Karpas-422 (cell line): ENCODE measurements around the gene KBTBD13. TPM values are rescaled to one million over a fixed set of nuclear protein-coding genes. Genes with fewer than 3 reads are reported as not detected.
A peak's percentile ranks its signal among the peaks of the same experiment; 100 is the strongest.
"Not testable (repeated sequence)": the region's sequence is repeated elsewhere in the genome, so short reads cannot be mapped to it uniquely, and the experiment has no call there.

Source experiments
- DNase-seq: peaks from one replicate; pipeline ENCODE4 v3.0.0-alpha.2; 2015
- H2AFZ ChIP-seq: fragments of 200-600 bp; sonication (generic); 2 replicates; pipeline ENCODE4 v1.6.1; 2014; ENCODE audit warnings: antibody characterized with exemption, low read length, mixed read lengths
- H3K27ac ChIP-seq: fragments of 200-600 bp; sonication (generic); 2 replicates; pipeline ENCODE4 v1.5.1; 2014; ENCODE audit warnings: mild to moderate bottlenecking, low read length, moderate library complexity
- H3K27me3 ChIP-seq: fragments of 200-600 bp; sonication (generic); 2 replicates; pipeline ENCODE4 v1.6.1; 2014; ENCODE audit warnings: low read length, mixed read lengths
- H3K36me3 ChIP-seq: fragments of 200-600 bp; sonication (generic); 2 replicates; pipeline ENCODE4 v1.6.1; 2014; ENCODE audit warnings: low read length, mixed read lengths; ENCODE audit not compliant: insufficient read depth
- H3K4me1 ChIP-seq: fragments of 200-600 bp; sonication (generic); 2 replicates; pipeline ENCODE4 v1.6.1; 2014; ENCODE audit warnings: mild to moderate bottlenecking, low read length, mixed read lengths
- H3K4me2 ChIP-seq: fragments of 200-600 bp; sonication (generic); 2 replicates; pipeline ENCODE4 v1.6.1; 2014; ENCODE audit warnings: low read length, low read depth, mild to moderate bottlenecking; ENCODE audit not compliant: poor library complexity, severe bottlenecking
- H3K4me3 ChIP-seq: fragments of 200-600 bp; sonication (generic); 2 replicates; pipeline ENCODE4 v1.5.1; 2014; ENCODE audit warnings: mild to moderate bottlenecking, antibody characterized with exemption, low read length, mixed read lengths
- H3K79me2 ChIP-seq: fragments of 200-600 bp; sonication (generic); 2 replicates; pipeline ENCODE4 v1.6.1; 2014; ENCODE audit warnings: mild to moderate bottlenecking, low read length, mixed read lengths
- H3K9ac ChIP-seq: fragments of 200-600 bp; sonication (generic); 2 replicates; pipeline ENCODE4 v1.6.0; 2014; ENCODE audit warnings: low read length
- H3K9me2 ChIP-seq: fragments of 200-600 bp; sonication (generic), shearing (Covaris generic); replicated peaks from 2 replicates; pipeline ENCODE4 v1.6.0; 2014; ENCODE audit warnings: mild to moderate bottlenecking, low read length, moderate library complexity; ENCODE audit not compliant: insufficient read depth
- H3K9me3 ChIP-seq: fragments of 300-700, 200-600 bp; sonication (generic); 2 replicates; pipeline ENCODE4 v1.6.1; 2014; ENCODE audit warnings: low read length, mixed read lengths
- H4K20me1 ChIP-seq: fragments of 200-600 bp; sonication (generic); 2 replicates; pipeline ENCODE4 v1.6.1; 2014; ENCODE audit warnings: mild to moderate bottlenecking, antibody characterized with exemption, low read length, low read depth; ENCODE audit not compliant: insufficient read depth
- total RNA-seq: library from RNA; depleted of rRNA; stranded (reverse); fragments of >200 nt; shearing (Covaris generic); gene quantifications from 2 replicates; pipeline ENCODE4 v1.2.3, GENCODE V29; 2014; ENCODE audit warnings: low replicate concordance

The KBTBD13 gene
- total RNA-seq, 1 experiment from 2014 or later, result not detected

DNA sequence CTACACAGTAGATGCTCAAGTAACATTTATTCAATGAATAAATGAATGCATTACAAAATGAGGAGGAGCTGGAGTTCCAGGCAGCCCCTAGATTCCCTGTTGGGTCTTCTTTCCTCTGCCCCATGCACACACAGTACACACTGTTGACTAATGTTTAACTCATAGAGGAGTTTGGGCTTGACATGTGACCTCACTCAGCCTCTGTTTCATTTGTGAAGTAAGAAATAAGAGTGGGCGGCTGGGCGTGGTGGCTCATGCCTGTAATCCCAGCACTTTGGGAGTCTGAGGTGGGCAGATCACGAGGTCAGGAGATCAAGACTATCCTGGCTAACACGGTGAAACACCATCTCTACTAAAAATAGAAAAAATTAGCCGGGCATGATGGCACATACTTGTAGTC lies 32.3 kb upstream of the KBTBD13 start:
- H3K9me2 ChIP-seq, H3K4me3 ChIP-seq, H3K9ac ChIP-seq, H4K20me1 ChIP-seq, H2AFZ ChIP-seq, DNase-seq, H3K27me3 ChIP-seq, H3K36me3 ChIP-seq, H3K4me2 ChIP-seq, H3K27ac ChIP-seq, H3K4me1 ChIP-seq, H3K9me3 ChIP-seq, H3K79me2 ChIP-seq: not testable (repeated sequence)

DNA sequence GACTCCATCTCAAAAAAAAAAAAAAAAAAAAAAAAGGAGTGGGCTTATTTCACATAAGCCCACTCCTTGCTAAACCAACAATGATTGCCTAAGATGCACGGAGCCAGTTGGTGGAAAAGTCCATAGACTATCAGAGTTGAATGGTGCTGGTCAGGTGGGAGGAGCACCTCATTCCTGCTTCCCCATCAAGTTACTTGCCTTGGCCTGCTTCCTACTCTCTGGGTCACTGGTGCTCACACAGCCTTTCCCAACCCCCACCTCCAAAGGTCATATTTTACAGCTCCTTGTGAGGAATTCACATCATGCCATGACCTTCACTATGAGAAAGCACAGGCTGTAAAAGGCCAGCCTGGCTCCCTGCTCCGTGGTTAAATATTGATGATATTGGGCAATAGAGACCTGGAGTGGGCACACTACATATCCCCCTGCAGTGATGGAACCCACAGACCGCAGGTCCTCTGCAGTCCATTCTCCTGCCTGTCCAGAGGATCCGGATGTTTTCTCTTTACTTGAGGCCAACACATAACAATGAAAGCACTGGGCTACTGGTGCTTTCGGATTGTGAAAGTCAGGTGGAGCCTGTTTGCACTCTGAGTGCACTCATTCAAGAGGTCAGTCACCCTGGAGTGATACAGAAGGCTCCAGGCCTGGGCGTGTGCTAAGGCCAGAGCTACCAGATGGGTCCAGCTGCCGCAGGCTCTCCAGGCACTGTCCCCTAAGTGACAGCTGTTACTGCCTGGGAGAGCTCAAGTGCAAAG lies 31.6 kb upstream of the KBTBD13 start, which contains the start of gene SLC51B:
Gene SLC51B (plus strand): TSS at position 664 of the 758 bp plus-strand sequence. CDS start 4,618 bp downstream, outside the sequence.
- Histone ChIP-seq H3K4me1 (peaks cover 10% of the 10 kb centered on the region), H4K20me1 (no peaks in the 10 kb centered on the region), H3K9me2 (no peaks in the 10 kb centered on the region), H3K9ac (no peak within 1 kb of the TSS), H3K79me2 (no peaks in the 10 kb centered on the region), H3K4me3 (no peak within 1 kb of the TSS), H3K4me2 (no peak within 1 kb of the TSS), H2AFZ (no peak within 1 kb of the TSS), H3K27me3 (no peaks in the 10 kb centered on the region), H3K9me3 (no peaks in the 10 kb centered on the region), H3K27ac (no peak within 1 kb of the TSS), H3K36me3 (no peaks in the 10 kb centered on the region)
- no peak for DNase-seq

GRCh38 chr15:65048241-65048640 lies 28.3 kb upstream of the KBTBD13 start:
- no peak overlapping the region for H3K27ac ChIP-seq
- no peaks in the 10 kb centered on the region for H4K20me1 ChIP-seq
- DNase-seq, result no peak
- H3K4me2 ChIP-seq, result no peak overlapping the region
- no peak overlapping the region for H2AFZ ChIP-seq
- no peaks in the 10 kb centered on the region for H3K79me2 ChIP-seq
- H3K4me3 ChIP-seq, result no peak overlapping the region
- H3K9ac ChIP-seq, result no peak overlapping the region
- no peaks in the 10 kb centered on the region for H3K9me2 ChIP-seq
- H3K36me3 ChIP-seq, result no peaks in the 10 kb centered on the region
- H3K4me1 ChIP-seq, result peaks cover 17% of the 10 kb centered on the region
- H3K27me3 ChIP-seq, result no peaks in the 10 kb centered on the region
- no peaks in the 10 kb centered on the region for H3K9me3 ChIP-seq

DNA sequence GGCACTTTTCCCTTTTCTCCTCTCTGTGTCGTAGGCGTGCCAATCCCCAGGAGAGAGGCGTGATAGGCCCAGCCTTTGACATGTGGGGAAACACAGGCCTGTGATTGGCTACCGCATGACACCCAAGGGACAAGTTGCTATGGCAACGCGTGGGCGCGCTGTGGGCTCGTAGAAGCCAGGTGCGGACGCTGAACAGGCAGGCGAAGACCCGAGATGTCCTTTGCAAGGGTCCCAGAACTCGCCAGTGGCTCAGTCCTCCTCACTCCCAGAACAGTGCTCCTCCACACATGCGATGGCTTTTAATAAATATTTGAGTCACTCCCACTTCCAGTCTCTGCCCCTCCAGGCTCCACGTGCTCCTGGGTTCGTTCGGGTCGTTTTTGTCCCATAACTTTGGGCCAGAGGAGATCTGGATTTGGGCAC lies 27.1 kb upstream of the KBTBD13 start:
- Histone ChIP-seq H3K4me3 (peak overlapping the region; percentile 53), H3K36me3 (no peaks in the 10 kb centered on the region), H3K79me2 (no peaks in the 10 kb centered on the region), H3K9me3 (no peaks in the 10 kb centered on the region), H3K9ac (0 out of 2 replicates have a peak overlapping the region, but pooled peaks have one; percentile 30), H3K9me2 (no peaks in the 10 kb centered on the region), H3K4me1 (peaks cover 17% of the 10 kb centered on the region), H2AFZ (no peak overlapping the region), H3K27ac (no peak overlapping the region), H3K4me2 (peak overlapping the region; percentile 72), H3K27me3 (no peaks in the 10 kb centered on the region), H4K20me1 (no peaks in the 10 kb centered on the region)
- peak; percentile 98 for DNase-seq

GRCh38 chr15:65050270-65050669 lies 26.3 kb upstream of the KBTBD13 start:
- DNase-seq, result no peak
- no peak overlapping the region for H3K27ac ChIP-seq
- H4K20me1 ChIP-seq, result no peaks in the 10 kb centered on the region
- H3K4me3 ChIP-seq, result no peak overlapping the region
- H3K9ac ChIP-seq, result no peak overlapping the region
- no peaks in the 10 kb centered on the region for H3K36me3 ChIP-seq
- H2AFZ ChIP-seq, result no peak overlapping the region
- H3K4me1 ChIP-seq, result peaks cover 17% of the 10 kb centered on the region
- no peaks in the 10 kb centered on the region for H3K9me2 ChIP-seq
- peak overlapping the region; percentile 72 for H3K4me2 ChIP-seq
- H3K9me3 ChIP-seq, result no peaks in the 10 kb centered on the region
- H3K27me3 ChIP-seq, result no peaks in the 10 kb centered on the region
- no peaks in the 10 kb centered on the region for H3K79me2 ChIP-seq

DNA sequence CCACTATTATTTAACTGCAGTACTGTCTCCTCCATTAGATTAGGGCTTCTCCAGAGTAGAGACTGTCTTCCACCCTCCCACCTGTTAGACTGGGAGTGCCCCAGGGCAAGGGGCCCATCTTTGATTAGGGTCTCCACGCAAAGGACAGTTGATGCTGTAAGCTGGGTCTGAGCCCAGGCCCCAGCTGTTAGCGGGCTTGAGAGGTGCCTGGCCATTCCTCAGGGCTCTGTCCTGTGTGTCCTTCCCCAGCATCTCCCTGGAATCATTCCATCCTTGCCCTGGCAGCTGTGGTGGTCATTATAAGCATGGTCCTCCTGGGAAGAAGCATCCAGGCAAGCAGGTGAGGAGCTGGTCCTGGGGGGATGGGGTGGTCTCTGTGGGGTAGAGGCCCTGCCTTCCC lies 25.3 kb upstream of the KBTBD13 start:
- Histone ChIP-seq H3K36me3 (no peaks in the 10 kb centered on the region), H3K79me2 (no peaks in the 10 kb centered on the region), H3K4me2 (no peak overlapping the region), H3K4me3 (no peak overlapping the region), H3K4me1 (peaks cover 17% of the 10 kb centered on the region), H3K9ac (no peak overlapping the region), H2AFZ (no peak overlapping the region), H3K27me3 (no peaks in the 10 kb centered on the region), H3K9me3 (no peaks in the 10 kb centered on the region), H4K20me1 (no peaks in the 10 kb centered on the region), H3K27ac (no peak overlapping the region), H3K9me2 (no peaks in the 10 kb centered on the region)
- DNase-seq, result no peak

GRCh38 chr15:65052956-65053355 lies 23.6 kb upstream of the KBTBD13 start:
- no peak overlapping the region for H3K4me3 ChIP-seq

GRCh38 chr15:65054333-65055200 lies 22.0 kb upstream of the KBTBD13 start:
- Histone ChIP-seq H4K20me1 (no peaks in the 10 kb centered on the region), H2AFZ (no peak overlapping the region), H3K4me1 (peaks cover 10% of the 10 kb centered on the region), H3K27ac (no peak overlapping the region), H3K4me3 (no peak overlapping the region), H3K9me2 (no peaks in the 10 kb centered on the region), H3K4me2 (no peak overlapping the region), H3K9ac (no peak overlapping the region), H3K9me3 (no peaks in the 10 kb centered on the region), H3K27me3 (no peaks in the 10 kb centered on the region), H3K36me3 (no peaks in the 10 kb centered on the region), H3K79me2 (no peaks in the 10 kb centered on the region)
- peak; percentile 88 for DNase-seq

More at GRCh38 chr15:65052956-65053355, 23.6 kb upstream of the KBTBD13 start:
- H3K4me1 ChIP-seq, result peaks cover 17% of the 10 kb centered on the region
- no peak overlapping the region for H3K27ac ChIP-seq
- no peak overlapping the region for H3K9ac ChIP-seq
- H3K4me2 ChIP-seq, result no peak overlapping the region
- no peaks in the 10 kb centered on the region for H3K9me2 ChIP-seq
- no peaks in the 10 kb centered on the region for H3K9me3 ChIP-seq
- no peaks in the 10 kb centered on the region for H3K27me3 ChIP-seq
- H4K20me1 ChIP-seq, result no peaks in the 10 kb centered on the region
- DNase-seq, result no peak
- no peak overlapping the region for H2AFZ ChIP-seq
- no peaks in the 10 kb centered on the region for H3K79me2 ChIP-seq
- no peaks in the 10 kb centered on the region for H3K36me3 ChIP-seq
